HEK293 (cell line): ENCODE data around the gene C1QTNF12.

Source experiments
- TRIM28 ChIP-seq: IDR thresholded peaks from 2 replicates; pipeline ENCODE4 v1.6.1; 2011; ENCODE audit warnings: low read length, control low read depth, borderline replicate concordance
- ZEB2 ChIP-seq: fragments of 450-650 bp; formaldehyde crosslinking; IDR thresholded peaks from 2 replicates; pipeline ENCODE4 v1.5.1; 2016; ENCODE audit warnings: missing biosample characterization, missing genetic modification characterization
- ZNF23 ChIP-seq: fragments of 450-650 bp; formaldehyde crosslinking; IDR thresholded peaks from 2 replicates; pipeline ENCODE4 v1.5.1; 2016; ENCODE audit warnings: missing biosample characterization, missing genetic modification characterization, borderline replicate concordance
- ZNF391 ChIP-seq: fragments of 450-650 bp; formaldehyde crosslinking; IDR thresholded peaks from 2 replicates; pipeline ENCODE4 v1.5.1; 2016; ENCODE audit warnings: low read depth, missing biosample characterization, missing genetic modification characterization, borderline replicate concordance
- ZNF423 ChIP-seq: fragments of 450-650 bp; formaldehyde crosslinking; IDR thresholded peaks from 2 replicates; pipeline ENCODE4 v1.5.1; 2016; ENCODE audit warnings: missing biosample characterization, missing genetic modification characterization
- ZNF626 ChIP-seq: fragments of 450-650 bp; sonication (Bioruptor Pico); formaldehyde crosslinking; IDR thresholded peaks from 2 replicates; pipeline ENCODE4 v1.5.1; 2018; ENCODE audit warnings: missing biosample characterization, missing genetic modification characterization, inconsistent platforms
- TF ChIP-seq, protein P1 (sequence below): fragments of 450-650 bp; formaldehyde crosslinking; IDR thresholded peaks from 2 replicates; pipeline ENCODE4 v1.5.1; 2016; ENCODE audit warnings: missing biosample characterization, missing genetic modification characterization
- TF ChIP-seq, protein P2 (sequence below): fragments of 450-650 bp; formaldehyde crosslinking; IDR thresholded peaks from 2 replicates; pipeline ENCODE4 v1.5.1; 2016; ENCODE audit warnings: missing biosample characterization, missing genetic modification characterization
- TF ChIP-seq, protein P3 (sequence below): fragments of 450-650 bp; formaldehyde crosslinking; IDR thresholded peaks from 2 replicates; pipeline ENCODE4 v1.5.1; 2016; ENCODE audit warnings: missing biosample characterization, missing genetic modification characterization

DNA sequence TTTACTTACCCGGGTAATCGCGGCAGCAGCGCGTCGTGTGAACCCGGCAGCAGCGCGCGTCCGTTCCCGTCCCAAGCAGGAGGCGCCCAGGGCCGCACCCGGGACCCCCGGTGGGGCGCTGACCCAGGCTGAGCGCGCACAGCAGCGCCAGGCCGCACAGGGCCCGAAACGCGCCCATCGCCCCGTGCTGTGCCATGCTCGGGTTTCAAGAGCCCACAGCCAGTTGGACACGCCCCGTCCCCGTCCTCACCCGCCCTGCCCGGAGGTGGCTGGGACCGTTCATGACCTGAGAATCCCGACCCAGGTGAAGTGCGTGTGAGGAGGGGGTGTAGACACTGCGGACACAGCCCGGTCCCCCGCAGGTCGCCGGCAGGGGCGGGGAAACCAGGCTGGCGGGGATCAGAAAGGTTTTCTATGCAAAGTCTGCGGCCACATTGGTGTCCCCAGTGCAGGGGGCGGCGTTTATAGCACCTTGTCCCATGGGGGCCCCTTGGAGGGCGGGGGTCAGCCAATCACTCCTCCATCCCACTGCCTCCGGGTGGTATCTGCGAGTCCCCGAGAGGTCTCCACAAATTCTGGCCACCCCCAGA, 40.1 kb downstream of the C1QTNF12 start, which contains the start of gene TNFRSF18:
- TF ChIP-seq, protein P1, sequence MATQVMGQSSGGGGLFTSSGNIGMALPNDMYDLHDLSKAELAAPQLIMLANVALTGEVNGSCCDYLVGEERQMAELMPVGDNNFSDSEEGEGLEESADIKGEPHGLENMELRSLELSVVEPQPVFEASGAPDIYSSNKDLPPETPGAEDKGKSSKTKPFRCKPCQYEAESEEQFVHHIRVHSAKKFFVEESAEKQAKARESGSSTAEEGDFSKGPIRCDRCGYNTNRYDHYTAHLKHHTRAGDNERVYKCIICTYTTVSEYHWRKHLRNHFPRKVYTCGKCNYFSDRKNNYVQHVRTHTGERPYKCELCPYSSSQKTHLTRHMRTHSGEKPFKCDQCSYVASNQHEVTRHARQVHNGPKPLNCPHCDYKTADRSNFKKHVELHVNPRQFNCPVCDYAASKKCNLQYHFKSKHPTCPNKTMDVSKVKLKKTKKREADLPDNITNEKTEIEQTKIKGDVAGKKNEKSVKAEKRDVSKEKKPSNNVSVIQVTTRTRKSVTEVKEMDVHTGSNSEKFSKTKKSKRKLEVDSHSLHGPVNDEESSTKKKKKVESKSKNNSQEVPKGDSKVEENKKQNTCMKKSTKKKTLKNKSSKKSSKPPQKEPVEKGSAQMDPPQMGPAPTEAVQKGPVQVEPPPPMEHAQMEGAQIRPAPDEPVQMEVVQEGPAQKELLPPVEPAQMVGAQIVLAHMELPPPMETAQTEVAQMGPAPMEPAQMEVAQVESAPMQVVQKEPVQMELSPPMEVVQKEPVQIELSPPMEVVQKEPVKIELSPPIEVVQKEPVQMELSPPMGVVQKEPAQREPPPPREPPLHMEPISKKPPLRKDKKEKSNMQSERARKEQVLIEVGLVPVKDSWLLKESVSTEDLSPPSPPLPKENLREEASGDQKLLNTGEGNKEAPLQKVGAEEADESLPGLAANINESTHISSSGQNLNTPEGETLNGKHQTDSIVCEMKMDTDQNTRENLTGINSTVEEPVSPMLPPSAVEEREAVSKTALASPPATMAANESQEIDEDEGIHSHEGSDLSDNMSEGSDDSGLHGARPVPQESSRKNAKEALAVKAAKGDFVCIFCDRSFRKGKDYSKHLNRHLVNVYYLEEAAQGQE, result no peak
- TF ChIP-seq ZNF626 (tag by site-specific recombination) (no peak), ZEB2 (tag by site-specific recombination) (no peak), ZNF23 (tag by site-specific recombination) (no peak), ZNF423 (tag by site-specific recombination) (no peak), ZNF391 (tag by site-specific recombination) (no peak), TRIM28 (no peak)
- TF ChIP-seq, protein P2, sequence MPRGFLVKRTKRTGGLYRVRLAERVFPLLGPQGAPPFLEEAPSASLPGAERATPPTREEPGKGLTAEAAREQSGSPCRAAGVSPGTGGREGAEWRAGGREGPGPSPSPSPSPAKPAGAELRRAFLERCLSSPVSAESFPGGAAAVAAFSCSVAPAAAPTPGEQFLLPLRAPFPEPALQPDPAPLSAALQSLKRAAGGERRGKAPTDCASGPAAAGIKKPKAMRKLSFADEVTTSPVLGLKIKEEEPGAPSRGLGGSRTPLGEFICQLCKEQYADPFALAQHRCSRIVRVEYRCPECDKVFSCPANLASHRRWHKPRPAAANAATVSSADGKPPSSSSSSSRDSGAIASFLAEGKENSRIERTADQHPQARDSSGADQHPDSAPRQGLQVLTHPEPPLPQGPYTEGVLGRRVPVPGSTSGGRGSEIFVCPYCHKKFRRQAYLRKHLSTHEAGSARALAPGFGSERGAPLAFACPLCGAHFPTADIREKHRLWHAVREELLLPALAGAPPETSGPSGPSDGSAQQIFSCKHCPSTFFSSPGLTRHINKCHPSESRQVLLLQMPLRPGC (tag by site-specific recombination), result no peak
- TF ChIP-seq, protein P3, sequence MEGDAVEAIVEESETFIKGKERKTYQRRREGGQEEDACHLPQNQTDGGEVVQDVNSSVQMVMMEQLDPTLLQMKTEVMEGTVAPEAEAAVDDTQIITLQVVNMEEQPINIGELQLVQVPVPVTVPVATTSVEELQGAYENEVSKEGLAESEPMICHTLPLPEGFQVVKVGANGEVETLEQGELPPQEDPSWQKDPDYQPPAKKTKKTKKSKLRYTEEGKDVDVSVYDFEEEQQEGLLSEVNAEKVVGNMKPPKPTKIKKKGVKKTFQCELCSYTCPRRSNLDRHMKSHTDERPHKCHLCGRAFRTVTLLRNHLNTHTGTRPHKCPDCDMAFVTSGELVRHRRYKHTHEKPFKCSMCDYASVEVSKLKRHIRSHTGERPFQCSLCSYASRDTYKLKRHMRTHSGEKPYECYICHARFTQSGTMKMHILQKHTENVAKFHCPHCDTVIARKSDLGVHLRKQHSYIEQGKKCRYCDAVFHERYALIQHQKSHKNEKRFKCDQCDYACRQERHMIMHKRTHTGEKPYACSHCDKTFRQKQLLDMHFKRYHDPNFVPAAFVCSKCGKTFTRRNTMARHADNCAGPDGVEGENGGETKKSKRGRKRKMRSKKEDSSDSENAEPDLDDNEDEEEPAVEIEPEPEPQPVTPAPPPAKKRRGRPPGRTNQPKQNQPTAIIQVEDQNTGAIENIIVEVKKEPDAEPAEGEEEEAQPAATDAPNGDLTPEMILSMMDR (tag by site-specific recombination), result no peak
